Measurements from ENCODE around the gene RABIF.
"Not testable (repeated sequence)": the region's sequence is repeated elsewhere in the genome, so short reads cannot be mapped to it uniquely, and the experiment has no call there.

GRCh38 chr1:202912476-202912875 is 23.5 kb upstream of the RABIF start:
- not testable (repeated sequence) for TF ChIP-seq CTCF (IDR thresholded peaks at IDR 0.05; ENCODE audit: insufficient read depth, low read length); GABPA (IDR thresholded peaks at IDR 0.05; ENCODE audit: low read depth); REST (IDR thresholded peaks at IDR 0.05; ENCODE audit: insufficient replicate concordance, low read depth); SPI1 (IDR thresholded peaks at IDR 0.05; ENCODE audit: borderline replicate concordance, low read depth); POLR2AphosphoS5 (IDR thresholded peaks at IDR 0.05; ENCODE audit: low read depth)
